Esophagus squamous epithelium (tissue), 4 donors: ENCODE results near the gene PECR.

ENCODE experiments used
- POLR2A ChIP-seq, 4 donors: fragments of 450-650 bp; IDR thresholded peaks; one replicate each; pipeline ENCODE4 v1.6.1; 2017; ENCODE audit warnings: antibody characterized with exemption in 4 of 4, mild to moderate bottlenecking in 4 of 4, moderate library complexity in 3 of 4
- TF ChIP-seq, protein P1 (sequence below), 6 experiments: fragments of 450-650 bp in 4 of 6; fragments of 200-600 bp in 2 of 6; sonication (generic) in 2 of 6; IDR thresholded peaks; one replicate each; pipeline ENCODE4 v1.5.1; 2016 to 2019; ENCODE audit warnings: antibody characterized with exemption in 6 of 6, mild to moderate bottlenecking in 4 of 6, moderate library complexity in 4 of 6

DNA sequence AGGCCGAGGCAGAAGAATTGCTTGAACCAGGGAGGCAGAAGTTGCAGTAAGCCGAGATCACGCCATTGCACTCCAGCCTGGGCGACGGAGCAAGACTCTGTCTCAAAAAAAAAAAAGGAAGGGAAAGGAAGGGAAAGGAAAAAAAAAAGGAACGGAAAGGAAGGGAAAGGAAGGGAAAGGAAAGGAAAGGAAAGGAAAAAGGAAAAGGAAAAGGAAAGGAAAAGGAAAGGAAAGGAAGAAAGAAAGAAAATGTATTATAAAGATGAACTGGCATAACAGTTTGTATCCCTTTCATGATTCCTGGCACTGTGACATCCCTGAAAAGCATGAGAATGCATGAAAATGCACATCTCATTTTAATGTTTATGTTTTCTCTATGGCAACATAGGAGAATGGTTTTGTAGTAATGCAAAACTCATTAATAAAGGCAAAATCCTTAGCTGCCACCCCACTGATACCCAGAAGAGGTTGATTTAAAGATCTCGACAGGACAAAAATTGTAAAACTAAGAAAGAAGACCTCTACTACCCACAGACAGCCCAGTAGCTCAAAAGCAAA, 56.8 kb downstream of the PECR start:
- TF ChIP-seq, protein P1, sequence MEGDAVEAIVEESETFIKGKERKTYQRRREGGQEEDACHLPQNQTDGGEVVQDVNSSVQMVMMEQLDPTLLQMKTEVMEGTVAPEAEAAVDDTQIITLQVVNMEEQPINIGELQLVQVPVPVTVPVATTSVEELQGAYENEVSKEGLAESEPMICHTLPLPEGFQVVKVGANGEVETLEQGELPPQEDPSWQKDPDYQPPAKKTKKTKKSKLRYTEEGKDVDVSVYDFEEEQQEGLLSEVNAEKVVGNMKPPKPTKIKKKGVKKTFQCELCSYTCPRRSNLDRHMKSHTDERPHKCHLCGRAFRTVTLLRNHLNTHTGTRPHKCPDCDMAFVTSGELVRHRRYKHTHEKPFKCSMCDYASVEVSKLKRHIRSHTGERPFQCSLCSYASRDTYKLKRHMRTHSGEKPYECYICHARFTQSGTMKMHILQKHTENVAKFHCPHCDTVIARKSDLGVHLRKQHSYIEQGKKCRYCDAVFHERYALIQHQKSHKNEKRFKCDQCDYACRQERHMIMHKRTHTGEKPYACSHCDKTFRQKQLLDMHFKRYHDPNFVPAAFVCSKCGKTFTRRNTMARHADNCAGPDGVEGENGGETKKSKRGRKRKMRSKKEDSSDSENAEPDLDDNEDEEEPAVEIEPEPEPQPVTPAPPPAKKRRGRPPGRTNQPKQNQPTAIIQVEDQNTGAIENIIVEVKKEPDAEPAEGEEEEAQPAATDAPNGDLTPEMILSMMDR (IDR thresholded peaks at IDR 0.05), result no peak
- no peak for TF ChIP-seq POLR2A (IDR thresholded peaks at IDR 0.05)
